GM18858 (cell line): ENCODE measurements around the gene MTF2.
A peak's percentile ranks its signal among the peaks of the same experiment; 100 is the strongest.
"Not testable (repeated sequence)": the region's sequence is repeated elsewhere in the genome, so short reads cannot be mapped to it uniquely, and the experiment has no call there.

ENCODE experiments used
- ATAC-seq: cut with Tn5 transposase; IDR thresholded peaks from one replicate; pipeline ENCODE4 v1.9.1; 2021; ENCODE audit not compliant: unreplicated experiment

MTF2 gene

DNA sequence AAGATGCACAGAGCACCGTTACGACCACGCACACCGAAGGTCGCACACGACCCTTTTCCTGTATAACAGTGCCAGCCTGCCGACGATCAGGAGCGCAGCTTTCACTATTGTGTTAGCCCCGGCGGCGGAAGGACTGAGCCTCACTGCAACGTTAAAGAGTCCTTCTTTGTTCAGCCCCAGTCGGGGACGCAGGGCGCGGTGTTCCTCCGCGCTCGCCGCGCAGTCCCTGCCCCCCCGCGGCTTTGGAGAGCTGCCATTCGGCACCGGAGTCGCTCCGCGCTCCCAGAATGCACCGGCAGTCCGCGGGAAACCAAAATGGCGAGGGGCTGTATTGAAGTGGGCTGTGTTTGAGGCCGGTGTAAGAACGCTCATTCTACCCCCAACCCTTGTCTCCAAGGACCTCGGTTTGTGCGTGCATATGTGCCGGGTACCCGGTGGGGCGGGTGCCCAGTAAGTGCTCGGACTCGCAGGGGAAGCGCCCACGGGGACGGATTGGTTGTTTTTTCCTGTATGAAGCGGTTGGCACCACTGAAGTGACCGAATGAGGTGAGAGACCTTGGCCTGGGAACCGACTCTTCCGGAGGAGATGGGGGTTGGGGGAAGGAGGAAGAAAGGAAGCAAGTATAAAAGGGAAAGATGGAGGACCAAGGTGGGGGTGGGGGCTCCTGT is at the start of gene MTF2:
TSS of gene MTF2 (plus strand) at position 298 of the 669 bp plus-strand sequence. CDS start at position 542, 244 bp downstream.
- peak; percentile 43 for ATAC-seq

DNA sequence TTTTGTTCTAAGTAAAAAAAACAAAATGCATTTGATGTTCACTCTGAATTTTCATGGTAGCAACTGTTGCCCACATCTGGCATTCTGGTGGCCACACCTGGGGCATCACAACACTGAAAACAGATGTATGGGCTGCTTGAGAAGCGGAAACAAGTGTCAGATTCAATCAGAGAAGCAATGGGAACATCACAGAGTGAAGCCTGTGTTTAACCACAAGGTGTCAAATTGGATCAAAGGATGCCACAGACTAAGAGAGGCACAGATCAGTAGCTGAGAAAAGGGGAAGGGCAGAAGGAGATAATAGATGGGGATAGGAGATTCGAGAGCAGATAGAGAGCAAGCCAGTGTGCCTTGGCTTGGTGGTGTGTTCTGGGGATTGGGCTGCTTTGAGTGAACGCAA is 49.8 kb upstream of the MTF2 start:
- ATAC-seq: no peak

DNA sequence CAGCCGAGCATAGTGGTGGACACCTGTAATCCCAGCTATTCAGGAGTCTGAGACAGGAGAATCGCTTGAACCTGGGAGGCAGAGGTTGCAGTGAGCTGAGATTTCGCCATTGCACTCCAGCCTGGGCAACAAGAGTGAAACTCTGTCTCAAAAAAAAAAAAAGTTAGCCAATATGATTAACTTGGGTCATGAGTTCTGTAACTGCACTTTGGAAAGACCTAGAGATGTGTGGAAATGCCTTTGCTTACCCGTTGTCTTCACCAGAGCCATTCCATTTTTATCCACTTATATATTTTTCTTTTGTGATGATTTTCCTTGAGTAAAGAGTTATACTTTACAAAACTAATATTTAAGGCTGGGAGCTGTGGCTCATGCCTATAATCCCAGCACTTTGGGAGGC is 48.9 kb upstream of the MTF2 start:
- not testable (repeated sequence) for ATAC-seq

DNA sequence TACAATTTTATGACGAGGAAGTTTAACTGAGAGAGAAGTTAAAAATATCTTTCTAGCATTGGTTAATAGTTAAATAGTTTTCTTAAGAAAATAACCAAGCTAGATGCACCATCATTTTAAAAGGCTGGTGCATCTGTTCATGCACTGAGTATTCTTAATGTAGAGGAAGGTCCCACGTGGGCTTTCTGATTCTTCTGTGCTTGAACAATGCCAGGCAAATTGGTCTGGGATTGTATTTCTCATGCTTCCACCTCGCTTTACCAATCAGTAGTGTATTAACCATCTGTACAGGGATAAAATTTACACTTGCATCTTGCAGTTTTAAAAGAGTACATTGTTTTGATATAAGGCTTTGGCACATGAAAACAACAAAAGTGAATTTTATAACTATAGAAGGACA is 47.4 kb upstream of the MTF2 start:
- no peak for ATAC-seq

DNA sequence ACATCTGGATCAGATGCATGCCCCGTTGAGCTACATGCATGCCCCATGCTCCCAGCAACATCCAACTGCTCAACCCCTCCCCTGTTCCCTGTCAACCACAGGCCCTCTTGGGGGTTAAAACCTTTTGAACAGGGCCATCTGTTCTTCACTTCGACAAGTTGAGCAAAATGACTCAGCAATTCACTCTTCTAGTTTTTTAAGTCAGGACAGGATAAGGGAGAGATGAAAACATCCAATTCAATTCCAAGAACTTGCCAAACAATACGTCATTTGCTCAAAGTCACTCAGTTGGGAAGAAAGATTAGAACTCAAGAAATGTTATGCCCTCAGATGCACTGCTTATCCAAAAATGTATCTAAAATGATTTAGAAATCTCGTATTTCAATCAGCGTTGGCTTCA is 46.1 kb upstream of the MTF2 start:
- no peak for ATAC-seq

DNA sequence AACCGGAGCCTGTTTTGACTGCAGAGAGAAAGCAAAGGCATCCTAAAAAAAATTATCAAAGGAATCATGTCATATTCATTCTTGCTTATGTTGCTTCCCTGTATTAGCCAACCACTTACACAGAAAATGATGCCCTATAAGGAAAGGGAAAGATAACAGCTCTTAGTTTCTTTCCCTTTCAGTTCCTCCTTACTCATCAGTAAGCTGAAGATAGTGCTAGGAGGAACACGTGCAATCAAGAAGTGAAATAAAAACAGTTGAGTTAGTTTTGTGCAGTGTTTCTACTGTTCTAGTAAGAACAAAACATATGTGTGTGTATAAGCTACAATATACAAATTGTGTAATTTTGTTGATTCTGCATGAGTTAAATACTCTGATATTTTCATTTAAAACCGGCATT is 45.3 kb upstream of the MTF2 start:
- ATAC-seq: peak; percentile 78

DNA sequence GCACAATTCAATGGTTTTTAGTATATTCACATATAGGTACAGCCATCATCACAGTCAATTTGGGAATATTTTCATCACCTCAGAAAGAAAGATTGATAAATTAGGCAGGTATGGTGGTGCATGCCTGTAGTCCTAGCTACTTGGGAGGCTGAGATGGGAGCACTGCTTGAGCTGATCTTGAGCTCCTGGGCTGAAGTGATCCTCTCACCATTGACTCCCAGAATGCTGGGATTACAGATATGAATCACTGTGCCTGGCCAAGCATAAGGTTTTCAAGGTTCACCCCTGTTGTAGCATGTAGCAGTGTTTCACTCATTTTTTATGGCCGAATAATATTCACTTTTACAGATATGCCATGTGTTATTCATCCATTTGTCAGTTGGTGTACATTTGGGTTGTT is 44.7 kb upstream of the MTF2 start:
- no peak for ATAC-seq

DNA sequence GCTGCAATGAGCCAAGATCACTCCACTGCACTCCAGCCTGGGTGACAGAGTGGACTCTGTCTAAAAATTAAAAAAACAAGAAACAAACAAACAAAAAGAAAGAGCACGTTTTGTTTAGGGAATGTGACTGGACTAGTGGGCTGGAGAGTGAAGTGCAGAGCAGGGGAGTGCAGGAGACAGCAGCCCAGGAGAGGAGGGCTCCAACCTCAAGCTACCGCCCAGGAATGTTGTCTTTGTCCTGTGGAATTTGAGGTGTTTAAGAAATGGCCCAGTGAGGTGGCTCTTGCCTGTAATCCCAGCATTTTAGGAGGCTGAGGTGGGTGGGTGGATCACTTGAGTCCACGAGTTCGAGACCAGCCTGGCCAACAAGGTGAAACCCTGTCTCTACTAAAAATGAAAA is 42.4 kb upstream of the MTF2 start:
- no peak for ATAC-seq

DNA sequence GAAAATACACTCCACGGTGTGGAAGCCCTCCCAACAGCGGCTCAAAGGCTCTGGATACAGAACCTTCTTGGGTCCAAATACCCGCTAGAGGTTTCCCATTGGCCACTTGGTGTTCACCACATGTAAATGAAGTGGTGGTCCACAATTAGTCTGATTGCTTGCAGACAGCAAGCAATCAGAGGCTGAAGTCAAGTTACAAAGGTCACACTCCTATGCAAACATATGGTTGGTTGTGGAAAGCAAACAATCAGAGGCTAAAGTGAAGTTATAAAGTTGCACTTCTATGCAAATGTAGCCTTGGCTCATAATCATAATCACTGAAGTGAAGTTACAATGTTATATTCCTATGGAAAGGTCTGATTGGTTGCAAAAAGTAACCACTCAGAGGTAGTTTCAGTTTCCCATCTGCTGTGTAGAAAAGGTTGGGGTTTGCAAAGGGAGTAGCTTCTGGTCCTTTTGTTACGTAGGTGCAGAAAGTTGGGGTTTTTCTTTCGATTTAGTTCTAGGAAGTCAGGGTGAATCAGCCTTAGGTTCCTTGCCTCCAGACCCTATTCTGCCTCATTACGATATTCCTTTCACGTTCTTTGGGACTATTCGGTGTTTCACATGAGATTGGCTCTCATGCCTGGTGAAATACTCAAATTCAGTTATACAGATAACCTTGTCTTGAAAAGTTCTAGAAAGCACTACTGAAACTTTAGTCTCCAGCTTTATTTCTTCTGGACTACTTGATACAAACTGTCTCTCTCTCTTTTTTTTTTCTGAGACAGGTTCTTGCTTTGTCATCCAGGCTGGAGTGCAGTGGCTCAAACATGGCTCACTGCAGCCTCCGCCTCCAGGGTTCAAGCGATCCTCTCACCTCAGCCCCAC is 36.7 kb upstream of the MTF2 start:
- peak; percentile 86 for ATAC-seq

DNA sequence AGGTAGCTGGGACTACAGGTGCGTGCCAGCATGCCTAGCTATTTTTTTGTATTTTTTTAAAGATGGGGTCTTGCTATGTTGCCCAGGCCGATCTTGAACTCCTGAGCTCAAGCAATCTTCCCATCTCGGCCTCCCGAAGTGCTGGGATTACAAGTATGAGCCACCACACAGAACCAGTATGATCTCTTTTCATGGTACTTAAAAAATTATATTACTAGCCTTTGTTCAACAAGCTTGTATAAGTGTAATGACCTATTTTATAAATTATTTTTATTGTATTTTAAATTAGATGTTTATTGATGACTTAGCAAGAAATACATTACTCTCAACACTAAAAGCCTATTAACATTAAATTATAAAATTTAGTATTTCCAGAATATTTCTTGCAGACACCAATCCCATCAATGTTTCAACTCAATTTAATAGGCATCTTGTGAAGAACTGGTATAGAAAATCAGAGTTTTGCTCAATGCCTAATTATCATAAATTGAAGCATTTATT is 36.0 kb upstream of the MTF2 start:
- ATAC-seq: no peak

DNA sequence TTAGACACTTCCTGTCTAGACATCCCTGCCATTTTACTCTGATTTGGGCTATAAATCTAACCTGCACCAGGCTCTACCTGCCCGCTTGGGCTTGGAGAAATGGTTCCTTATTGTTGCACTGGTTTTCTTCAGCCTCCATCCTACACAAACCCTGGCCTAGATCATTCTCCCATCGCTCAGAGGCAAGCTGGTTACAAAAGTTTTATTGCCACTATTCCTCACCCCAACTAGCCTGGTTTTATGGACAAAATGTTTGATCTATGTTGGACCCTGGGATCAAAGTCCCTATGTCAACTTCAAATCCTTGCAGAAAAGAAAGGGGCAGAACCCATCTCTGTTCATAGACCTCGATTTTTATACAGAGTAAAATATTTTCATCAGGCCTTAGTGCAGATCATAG is 31.5 kb upstream of the MTF2 start:
- ATAC-seq: no peak

DNA sequence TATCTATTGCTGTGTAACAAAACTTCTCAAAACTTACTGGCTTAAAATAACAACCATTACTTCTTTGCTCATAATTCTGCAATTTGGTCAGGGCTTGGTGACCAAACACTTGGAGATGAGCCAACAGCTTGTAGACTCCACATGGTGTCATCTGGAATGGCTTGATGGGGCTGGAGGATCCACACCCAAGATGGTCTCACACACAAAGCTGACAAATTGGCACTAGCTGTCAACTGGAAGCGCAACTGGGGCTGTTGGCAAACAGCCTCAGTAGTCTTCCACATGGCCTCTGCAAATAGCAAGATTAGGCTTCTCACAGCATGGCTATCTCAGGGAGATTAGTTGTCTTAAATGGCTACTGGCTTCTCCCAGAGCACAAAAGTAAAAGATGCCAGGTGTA is 27.1 kb upstream of the MTF2 start:
- ATAC-seq: no peak

DNA sequence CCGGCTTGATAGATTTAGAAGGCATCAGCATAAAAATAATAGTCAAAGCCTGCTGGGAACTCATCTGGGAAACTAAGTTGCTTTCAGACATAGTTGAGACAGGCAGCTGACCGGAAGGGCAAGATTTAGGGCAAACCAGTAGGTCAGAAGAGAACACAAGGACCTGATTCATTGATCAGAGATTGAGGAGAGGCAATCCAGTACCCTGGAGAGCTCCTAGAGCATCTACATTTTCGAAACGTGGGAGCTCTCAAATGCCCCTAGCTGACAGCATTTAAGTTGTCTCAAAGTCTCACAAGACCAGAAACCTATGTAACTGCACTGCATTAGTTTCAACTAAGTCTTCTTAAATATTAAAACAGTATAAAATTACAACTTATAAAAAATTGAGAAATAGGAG is 22.9 kb upstream of the MTF2 start:
- ATAC-seq: no peak

DNA sequence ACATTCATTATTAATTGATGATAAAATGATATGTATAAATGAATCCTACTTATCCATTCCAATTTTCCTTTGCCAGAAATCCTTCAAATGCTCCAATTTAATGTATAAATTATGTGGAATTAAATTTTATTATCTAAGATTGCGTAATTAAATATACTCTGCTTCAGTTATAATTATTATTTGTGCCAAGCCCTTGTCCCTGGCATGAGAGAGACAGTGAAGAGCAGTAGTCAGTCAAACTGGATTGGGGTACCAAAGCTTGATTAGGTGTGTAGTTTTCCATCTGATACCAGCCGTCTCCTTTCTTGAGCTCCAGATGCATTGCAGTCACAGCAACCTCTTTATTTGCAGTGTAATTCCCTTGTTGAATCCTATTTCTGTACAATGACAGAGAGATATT is 22.4 kb upstream of the MTF2 start:
- no peak for ATAC-seq

DNA sequence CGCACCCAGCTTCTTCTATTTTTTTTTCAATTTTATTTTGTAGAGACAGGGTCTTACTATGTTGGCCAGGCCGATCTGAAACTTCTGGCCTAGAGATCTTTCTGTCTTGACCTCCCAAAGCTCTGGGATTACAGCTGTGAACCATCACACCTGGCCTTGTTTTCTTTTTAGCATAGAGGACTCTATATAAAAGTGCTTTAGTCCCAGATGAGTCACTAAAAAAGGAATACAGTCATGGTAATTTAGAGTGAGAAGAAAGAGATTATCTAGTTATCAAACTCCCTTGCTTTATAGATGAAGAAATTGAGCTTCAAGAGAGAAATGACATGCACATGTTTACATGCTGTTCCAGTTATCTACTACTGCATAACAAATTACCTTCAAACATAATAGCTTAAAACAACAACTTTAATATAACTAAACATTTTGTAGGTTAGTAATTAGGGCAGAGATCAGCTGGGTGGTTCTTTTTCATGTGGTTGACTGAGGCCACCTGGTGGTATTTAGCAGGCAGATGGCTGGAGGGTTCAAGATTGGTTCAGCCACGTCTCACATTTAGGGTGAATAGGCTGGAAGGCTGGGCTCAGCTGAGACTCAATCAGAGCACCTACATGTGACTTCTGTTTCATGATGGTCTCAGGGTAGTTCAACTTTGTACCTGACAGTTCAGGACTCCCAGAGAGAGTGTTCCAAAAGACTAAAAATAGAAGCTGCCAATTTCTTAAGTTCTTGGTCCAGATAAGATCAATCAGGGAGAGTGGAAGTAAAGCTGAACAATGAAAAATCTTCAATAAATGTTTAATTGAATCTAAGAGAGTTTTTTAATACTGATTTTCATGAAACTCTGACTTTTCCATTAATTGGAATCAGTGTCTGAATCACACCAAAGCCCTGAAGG is 16.9 kb upstream of the MTF2 start:
- ATAC-seq: peak; percentile 78

DNA sequence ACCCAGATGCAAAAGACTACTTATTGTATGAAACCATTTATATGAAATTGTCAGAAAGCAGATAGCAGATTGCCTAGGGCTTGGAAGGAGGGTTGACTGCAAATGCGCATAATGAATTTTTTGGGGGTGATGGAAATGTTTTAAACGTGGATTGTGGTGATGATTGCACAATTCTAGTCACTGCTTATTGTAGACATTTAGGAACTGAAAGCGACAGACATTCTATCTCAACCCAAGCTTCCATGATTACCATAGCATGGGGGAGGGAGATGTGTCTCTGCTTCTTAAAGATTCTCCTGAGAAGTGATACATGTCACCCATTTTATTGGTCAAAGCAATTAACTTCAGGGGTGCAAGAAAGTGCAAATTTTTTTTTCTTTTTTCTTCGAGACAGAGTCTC is 2.8 kb upstream of the MTF2 start:
- no peak for ATAC-seq

DNA sequence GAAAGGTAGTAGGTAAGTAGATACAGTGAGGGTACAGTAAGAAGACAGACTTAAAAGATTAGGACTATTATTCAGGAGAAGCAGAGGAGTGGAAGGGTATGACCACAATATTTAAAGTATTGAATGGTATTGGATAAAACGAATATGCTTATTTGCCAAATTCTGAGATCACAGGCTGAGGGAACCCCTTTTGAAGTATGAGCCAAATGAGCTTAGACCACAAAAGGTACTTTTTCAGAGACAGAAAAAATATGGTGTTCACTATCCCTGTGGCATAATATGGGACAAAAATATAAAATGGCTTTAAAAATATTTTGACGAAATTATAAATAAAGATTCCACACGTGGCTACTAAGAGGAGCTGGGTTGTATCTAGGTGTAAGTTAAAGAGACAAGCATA is 880 bp upstream of the MTF2 start:
- ATAC-seq: no peak

DNA sequence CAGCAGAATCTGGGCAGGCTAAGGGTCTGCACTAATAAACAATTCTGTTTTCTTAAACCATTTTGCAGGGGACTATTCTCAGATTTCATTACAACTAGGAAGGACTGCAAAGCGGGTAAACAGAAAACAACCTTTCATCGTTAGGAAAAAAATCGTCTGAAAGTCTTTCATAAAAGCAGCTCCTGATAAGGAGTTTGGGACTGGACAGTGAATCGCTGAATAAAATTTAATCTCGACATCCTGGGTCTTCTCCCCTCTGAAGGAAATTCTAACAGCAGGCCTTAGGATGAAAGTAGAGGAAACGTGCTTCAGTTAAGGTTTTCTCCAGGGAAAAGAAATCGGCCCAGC is 471 bp upstream of the MTF2 start:
- ATAC-seq: no peak

DNA sequence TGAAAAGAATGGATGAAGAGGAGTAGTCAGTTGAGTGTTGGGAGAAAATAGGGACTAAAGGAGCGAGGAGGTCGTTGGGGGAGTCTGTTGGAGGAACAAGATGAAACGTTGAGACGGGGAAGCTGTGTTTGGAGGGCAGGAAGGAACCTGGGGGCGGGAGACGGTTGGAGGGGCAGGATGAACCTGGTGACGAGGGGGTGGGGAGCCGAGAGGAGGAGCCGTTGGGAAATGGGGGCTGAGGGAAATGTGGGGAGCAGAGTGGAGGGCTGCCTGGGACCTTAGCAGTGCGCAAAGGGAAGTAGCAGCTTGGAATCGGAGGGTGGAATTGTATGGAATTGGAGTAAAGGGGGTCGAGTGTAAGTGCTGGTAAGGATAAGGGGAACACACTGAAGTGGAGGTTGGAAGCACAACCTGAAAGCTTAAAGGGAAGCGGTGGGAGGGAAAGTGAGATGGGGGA is 630 bp downstream of the MTF2 start:
- no peak for ATAC-seq

DNA sequence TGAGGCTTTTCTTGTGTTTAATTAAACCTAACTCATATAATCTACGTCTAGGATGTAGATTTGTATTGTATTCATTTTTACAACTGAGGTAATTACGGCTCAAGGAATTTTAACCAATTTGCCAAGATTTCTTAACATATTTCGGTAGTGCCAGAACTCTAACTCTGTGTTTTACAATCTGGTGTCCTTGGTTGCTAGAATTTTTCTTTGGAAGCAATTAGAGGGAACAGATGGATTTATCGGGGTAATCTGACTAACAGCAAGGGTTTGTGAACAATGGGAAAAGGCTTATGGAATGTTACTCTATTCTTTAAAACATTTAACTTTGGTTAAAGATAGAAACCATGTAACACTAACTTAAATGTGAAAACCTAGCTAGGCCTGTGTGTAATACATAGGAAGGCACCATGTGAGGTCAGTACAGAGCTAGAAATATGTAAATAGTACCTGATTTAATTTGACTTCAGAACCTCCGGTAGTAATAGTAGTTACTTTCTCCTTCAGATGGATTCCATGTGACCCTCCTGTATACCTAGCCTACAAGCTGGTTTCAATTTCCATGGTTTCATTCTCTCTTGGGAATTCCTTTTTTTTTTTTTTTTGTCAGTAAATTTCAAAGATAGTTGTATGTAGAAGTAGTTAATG is 1.2 kb downstream of the MTF2 start:
- ATAC-seq: peak; percentile 78

DNA sequence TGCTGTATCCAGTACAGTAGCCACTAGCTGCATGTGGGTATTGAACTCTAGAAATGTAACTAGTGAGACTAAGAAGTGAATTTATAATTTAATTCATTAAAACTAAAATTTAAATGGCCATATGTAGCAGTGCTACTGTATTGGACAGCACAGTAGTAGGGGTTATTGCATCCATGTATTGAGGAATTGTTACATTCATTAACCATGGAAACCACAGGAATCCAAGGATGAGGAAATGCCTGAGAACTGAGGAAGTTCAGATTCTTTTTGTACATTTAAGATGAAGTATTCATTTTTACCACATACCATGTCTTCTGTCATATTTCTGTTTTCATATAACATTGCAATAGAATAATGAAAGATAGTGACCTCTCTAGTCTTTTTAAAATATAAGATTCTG is 2.6 kb downstream of the MTF2 start:
- ATAC-seq: no peak
